HG03280 (cell line): ENCODE data around the gene MYO7B.

Experiments
- ATAC-seq: cut with Tn5 transposase; IDR thresholded peaks from one replicate; pipeline ENCODE4 v1.9.1; 2021; ENCODE audit warnings: mild to moderate bottlenecking, moderate library complexity; ENCODE audit not compliant: unreplicated experiment

MYO7B gene

GRCh38 chr2:127658641-127659407 is 123.3 kb downstream of the MYO7B start:
- no peak for ATAC-seq

- no peak for ATAC-seq
Observed at GRCh38 chr2:127659408-127660290, 124.2 kb downstream of the MYO7B start.

GRCh38 chr2:127660291-127660578 is 124.8 kb downstream of the MYO7B start:
- ATAC-seq = no peak

GRCh38 chr2:127661072-127661649 is 125.7 kb downstream of the MYO7B start:
- ATAC-seq = no peak

GRCh38 chr2:127661949-127662510 is 126.5 kb downstream of the MYO7B start:
- ATAC-seq = no peak

GRCh38 chr2:127662937-127663565 is 127.6 kb downstream of the MYO7B start:
- ATAC-seq = no peak

- no peak for ATAC-seq
Observed at GRCh38 chr2:127663566-127664064, 128.1 kb downstream of the MYO7B start.

GRCh38 chr2:127664065-127664894 is 128.8 kb downstream of the MYO7B start:
- ATAC-seq = no peak

GRCh38 chr2:127664895-127665225 is 129.4 kb downstream of the MYO7B start:
- ATAC-seq = no peak

- ATAC-seq = no peak
Observed at GRCh38 chr2:127665267-127665893, 129.9 kb downstream of the MYO7B start.

GRCh38 chr2:127669056-127669455 is 133.6 kb downstream of the MYO7B start:
- ATAC-seq = no peak

GRCh38 chr2:127670055-127670956 is 134.8 kb downstream of the MYO7B start:
- no peak for ATAC-seq

- no peak for ATAC-seq
Observed at GRCh38 chr2:127670957-127671290, 135.4 kb downstream of the MYO7B start.

GRCh38 chr2:127671557-127672302 is 136.2 kb downstream of the MYO7B start:
- ATAC-seq = no peak

GRCh38 chr2:127672341-127673224 is 137.1 kb downstream of the MYO7B start:
- ATAC-seq = no peak

- ATAC-seq = no peak
Observed at GRCh38 chr2:127673291-127674069, 138.0 kb downstream of the MYO7B start.
